GM12878 (cell line): ENCODE results near the gene CACNA1G. TPM values are rescaled to one million over a fixed set of nuclear protein-coding genes. Genes with fewer than 3 reads are reported as not detected.

ENCODE experiments used
- ATAC-seq: fragments of 200-7000 bp; cut with Tn5 transposase; 3 replicates; pipeline ENCODE4 v1.9.1; 2020; ENCODE audit warnings: mild to moderate bottlenecking, moderate library complexity
- BruUV-seq: library from RNA; stranded (reverse); fragments of 400-500 nt; replicated peaks from 2 replicates; lab custom pipeline; 2021; lab: Mats Ljungman, UMichigan
- CTCF ChIA-PET: fragments of 300-600 bp; sonication (Branson Sonifier 250); formaldehyde crosslinking; extraction: SDS; loops from one replicate; lab custom pipeline; 2021; ENCODE audit warnings: inconsistent platforms; lab: Yijun Ruan, JAX
- POLR2A ChIA-PET: fragments of 350-600 bp; formaldehyde crosslinking; extraction: SDS; loops from one replicate; lab custom pipeline; 2021; ENCODE audit warnings: inconsistent platforms; lab: Charles Lee
- RAD21 ChIA-PET: fragments of 300-600 bp; sonication (Branson Sonifier 250); formaldehyde crosslinking; loops from one replicate; lab custom pipeline; 2023; ENCODE audit warnings: antibody characterized with exemption; ENCODE audit not compliant: unreplicated experiment; lab: Charles Lee
- SMC1A ChIA-PET: fragments of 300-600 bp; sonication (Branson Sonifier 250); formaldehyde crosslinking; loops from one replicate; lab custom pipeline; 2023; ENCODE audit not compliant: unreplicated experiment, uncharacterized antibody; lab: Charles Lee
- DNase-seq: peaks from one replicate; pipeline ENCODE4 v3.0.0-alpha.2; 2011; ENCODE audit warnings: low read depth, low spot score
- FAIRE-seq: peaks from 3 replicates; lab custom pipeline; 2011; peaks lifted over from hg19 to GRCh38; lab: Jason Lieb, UNC
- H2AFZ ChIP-seq: 2 replicates; pipeline ENCODE4 v1.6.0; 2011; ENCODE audit warnings: low read depth, low read length, control low read depth; ENCODE audit not compliant: control insufficient read depth
- H3K27ac ChIP-seq: 2 replicates; pipeline ENCODE4 v1.5.1; 2011; ENCODE audit warnings: control low read depth; ENCODE audit not compliant: control insufficient read depth, insufficient read depth
- H3K27me3 ChIP-seq, 2 experiments: replicated peaks in 1 of 2; 2 replicates each; pipeline versions ENCODE4 v1.6.0 to v1.6.1; 2011; ENCODE audit warnings: low read length in 1 of 2; ENCODE audit not compliant: control insufficient read depth in 2 of 2, insufficient read depth in 2 of 2
- H3K36me3 ChIP-seq, 2 experiments: 2 replicates each; pipeline ENCODE4 v1.5.1; 2011; ENCODE audit warnings: low read length in 1 of 2; ENCODE audit not compliant: control insufficient read depth in 2 of 2, insufficient read depth in 2 of 2
- H3K4me1 ChIP-seq: 2 replicates; pipeline ENCODE4 v1.6.1; 2011; ENCODE audit warnings: mild to moderate bottlenecking, low read length, moderate library complexity, mixed read lengths; ENCODE audit not compliant: control insufficient read depth, insufficient read depth
- H3K4me2 ChIP-seq: 2 replicates; pipeline ENCODE4 v1.6.0; 2011; ENCODE audit warnings: control low read depth; ENCODE audit not compliant: control insufficient read depth, insufficient read depth
- H3K4me3 ChIP-seq: fragments of 200-600 bp; sonication (generic); 2 replicates; pipeline ENCODE4 v1.5.1; 2016
- H3K79me2 ChIP-seq: 2 replicates; pipeline ENCODE4 v1.6.0; 2011; ENCODE audit warnings: low read length; ENCODE audit not compliant: control insufficient read depth, insufficient read depth
- H3K9ac ChIP-seq: 2 replicates; pipeline ENCODE4 v1.8.0; 2011; ENCODE audit warnings: low read length, control low read depth, mixed read lengths; ENCODE audit not compliant: control insufficient read depth, insufficient read depth
- H3K9me3 ChIP-seq: replicated peaks from 3 replicates; pipeline ENCODE4 v1.5.1; 2011; ENCODE audit warnings: mild to moderate bottlenecking, low read length; ENCODE audit not compliant: control insufficient read depth, insufficient read depth
- H4K20me1 ChIP-seq: 2 replicates; pipeline ENCODE4 v1.6.0; 2011; ENCODE audit not compliant: control insufficient read depth, insufficient read depth
- ATF7 ChIP-seq: fragments of 450-650 bp; IDR thresholded peaks from 2 replicates; pipeline ENCODE4 v1.6.1; 2016; ENCODE audit warnings: low read depth, mild to moderate bottlenecking
- BCL3 ChIP-seq: IDR thresholded peaks from 2 replicates; pipeline ENCODE4 v1.6.1; 2011; ENCODE audit warnings: borderline replicate concordance, low read depth, mild to moderate bottlenecking, moderate library complexity, low read length; ENCODE audit not compliant: insufficient read depth, poor library complexity, severe bottlenecking
- BHLHE40 ChIP-seq, 2 experiments: fragments of 450-650 bp in 1 of 2; IDR thresholded peaks; 2 replicates each; pipeline ENCODE4 v1.6.1; 2011 to 2017; ENCODE audit warnings: low read depth in 2 of 2, borderline replicate concordance in 1 of 2, improper control_type of control experiment in 1 of 2, low read length in 1 of 2, mild to moderate bottlenecking in 1 of 2
- E4F1 ChIP-seq: fragments of 450-650 bp; IDR thresholded peaks from 2 replicates; pipeline ENCODE4 v1.6.1; 2018; ENCODE audit warnings: borderline replicate concordance, mild to moderate bottlenecking; ENCODE audit not compliant: partially characterized antibody
- ETV6 ChIP-seq, 2 experiments: fragments of 450-650 bp in 1 of 2; IDR thresholded peaks in 1 of 2; conservative IDR thresholded peaks in 1 of 2; 2 replicates each; pipeline ENCODE4 v1.6.1; 2014; ENCODE audit warnings: antibody characterized with exemption in 1 of 2, borderline replicate concordance in 1 of 2, low read depth in 1 of 2, mild to moderate bottlenecking in 1 of 2, moderate library complexity in 1 of 2
- FOS ChIP-seq: IDR thresholded peaks from 3 replicates; pipeline ENCODE4 v1.6.1; 2011; ENCODE audit warnings: borderline replicate concordance; ENCODE audit not compliant: insufficient read length; ENCODE audit errors: extremely low read depth
- GABPA ChIP-seq: IDR thresholded peaks from 2 replicates; pipeline ENCODE4 v1.6.1; 2014; ENCODE audit warnings: antibody characterized with exemption, low read depth, mild to moderate bottlenecking, inconsistent platforms
- HCFC1 ChIP-seq: fragments of 150-350 bp; IDR thresholded peaks from 2 replicates; pipeline ENCODE4 v1.6.1; 2014; ENCODE audit warnings: low read length
- IKZF1 ChIP-seq: fragments of 450-650 bp; conservative IDR thresholded peaks from 2 replicates; pipeline ENCODE4 v1.6.1; 2017; ENCODE audit warnings: antibody characterized with exemption, mild to moderate bottlenecking
- JUND ChIP-seq: IDR thresholded peaks from 2 replicates; pipeline ENCODE4 v1.6.1; 2012; ENCODE audit warnings: low read depth, mild to moderate bottlenecking, low read length, improper control_type of control experiment, moderate library complexity
- MYB ChIP-seq: fragments of 150-350 bp; IDR thresholded peaks from 2 replicates; pipeline ENCODE4 v1.6.1; 2014; ENCODE audit warnings: mild to moderate bottlenecking, low read depth, low read length, borderline replicate concordance
- NR2C2 ChIP-seq: IDR thresholded peaks from 2 replicates; pipeline ENCODE4 v1.6.1; 2011; ENCODE audit warnings: borderline replicate concordance, low read depth; ENCODE audit not compliant: control insufficient read depth, insufficient read length
- PBX3 ChIP-seq: IDR thresholded peaks from 2 replicates; pipeline ENCODE4 v1.6.1; 2011; ENCODE audit warnings: mild to moderate bottlenecking, low read depth, low read length, moderate library complexity; ENCODE audit not compliant: insufficient replicate concordance
- POU2F2 ChIP-seq: IDR thresholded peaks from 3 replicates; pipeline ENCODE4 v1.6.1; 2011; ENCODE audit warnings: low read depth, mild to moderate bottlenecking, low read length, borderline replicate concordance
- SMAD1 ChIP-seq: fragments of 450-650 bp; IDR thresholded peaks from 2 replicates; pipeline ENCODE4 v1.6.1; 2018; ENCODE audit warnings: mild to moderate bottlenecking, low read depth; ENCODE audit not compliant: partially characterized antibody
- TAF1 ChIP-seq: IDR thresholded peaks from 2 replicates; pipeline ENCODE4 v1.6.1; 2011; ENCODE audit warnings: mild to moderate bottlenecking, low read depth, low read length, borderline replicate concordance
- WGBS: methylation state at CpG from one replicate; pipeline ENCODE4 v1.1.6; 2016; ENCODE audit warnings: low lambda C conversion rate; ENCODE audit not compliant: insufficient replicate concordance, insufficient coverage; ENCODE audit errors: missing lambda C conversion rate; 5-methylcytosine and 5-hydroxymethylcytosine counted together
- in situ Hi-C: fragments of 300-500 bp; cut with MboI; formaldehyde crosslinking; loops from 9 replicates; pipeline ENCODE4 v1.14.3; 2018; ENCODE audit warnings: mixed read lengths
- intact Hi-C: fragments of 100-400 bp; cut with micrococcal nuclease; formaldehyde crosslinking; loops from one replicate; pipeline ENCODE4 v1.14.2; 2022; ENCODE audit not compliant: unreplicated experiment
- polyA plus RNA-seq, 11 experiments: library from polyadenylated mRNA; depleted of rRNA in 4 of 11; unstranded in 6 of 11; stranded (reverse) in 5 of 11; fragments of >200 nt; fragmentation: Nextera tagmentation in 4 of 11; fragmentation: Illumina TruSeq in 1 of 11; extraction: Ambion mirVana in 4 of 11; extraction: Trizol in 1 of 11; gene quantifications; 1 replicate in 1 of 11; 2 replicates in 10 of 11; pipeline versions ENCODE4 v1.2.1 to v1.2.3, GENCODE V29; 2011 to 2016; ENCODE audit warnings: inconsistent platforms in 2 of 11, missing spikeins in 2 of 11, low read depth in 1 of 11
- total RNA-seq, 4 experiments: library from RNA; depleted of rRNA in 3 of 4; stranded (reverse); fragments of >200 nt in 3 of 4; fragmentation: Illumina TruSeq in 1 of 4; extraction: Trizol in 1 of 4; gene quantifications; 2 replicates each; pipeline versions ENCODE4 v1.2.1 to v1.2.3, GENCODE V29; 2013 to 2021

Gene CACNA1G
- total and polyA plus RNA-seq, 10 of the 15 experiments (the other 5 are each of a cell fraction or from before 2014, with no cell fraction given), result 0.03 to 0.15 TPM; not detected in 8

GRCh38 chr17:50551884-50552283, 8.6 kb upstream of the CACNA1G start:
- ATAC-seq, result no peak
- Histone ChIP-seq H3K9ac (no peak overlapping the region), H4K20me1 (no peaks in the 10 kb centered on the region), H3K79me2 (peaks cover 3% of the 10 kb centered on the region), H3K27ac (no peak overlapping the region), H3K4me1 (no peaks in the 10 kb centered on the region; the same call in 1 of the 2 replicates), H3K36me3 (no peaks in the 10 kb centered on the region; a peak in 1 of 4 replicates)
- SMC1A ChIA-PET, result interaction anchor here (1.5 kb wide), 1 partner anchor 10 kb away, joined by 3 read pairs; no protein-coding TSS in a partner anchor
- intact Hi-C loops, result no loop called here
- WGBS, result 67% methylated on average over 10 of the region's 12 CpGs
- no peak for TF ChIP-seq TAF1
- TF ChIP-seq PBX3, result no peak
- TF ChIP-seq HCFC1, result no peak
- TF ChIP-seq ETV6 (conservative IDR thresholded peaks at IDR 0.05 in 1 of 2, IDR thresholded peaks at IDR 0.05 in 1 of 2; ENCODE audit: borderline replicate concordance in 1 of 2, low read depth in 1 of 2), result no peak
- no peak for TF ChIP-seq BCL3
- TF ChIP-seq GABPA, result no peak
- TF ChIP-seq MYB, result no peak
- TF ChIP-seq E4F1, result no peak
- no peak for TF ChIP-seq NR2C2
- no peak for TF ChIP-seq BHLHE40 (IDR thresholded peaks at IDR 0.05; ENCODE audit: borderline replicate concordance in 1 of 2, low read depth in 2 of 2, low read length in 1 of 2)
- no peak for TF ChIP-seq IKZF1
- no peak for TF ChIP-seq SMAD1
- no peak for TF ChIP-seq JUND
- TF ChIP-seq ATF7, result no peak
- no peak for TF ChIP-seq FOS
- no peak for TF ChIP-seq POU2F2
- TF ChIP-seq, all 136 proteins: peak for 0
- no peak for DNase-seq
- H3K9me3 ChIP-seq, result no peaks in the 10 kb centered on the region
- ChIA-PET CTCF (interaction anchor here (1.0 to 3.8 kb wide), 3 partner anchors 24 to 143 kb away, joined by 3 to 18 read pairs (median 4); no protein-coding TSS in a partner anchor), POLR2A (no interaction called here), RAD21 (interaction anchor here (2.1 kb wide), 1 partner anchor 74 kb away, joined by 11 read pairs; no protein-coding TSS in a partner anchor)
- no peak for FAIRE-seq
- H3K27me3 ChIP-seq, result no peaks in the 10 kb centered on the region; a peak in 1 of 4 replicates
- H3K4me3 ChIP-seq, result no peak overlapping the region
- no TSS peak for BruUV-seq
- in situ Hi-C loops, result no loop called here
- no peak overlapping the region for H3K4me2 ChIP-seq
- H2AFZ ChIP-seq, result no peak overlapping the region
